Lung (tissue), 12 donors: ENCODE results near the gene TBC1D2. TPM values are rescaled to one million over a fixed set of nuclear protein-coding genes. Genes with fewer than 3 reads are reported as not detected.
A peak's percentile ranks its signal among the peaks of the same experiment; 100 is the strongest.

Source experiments
- ATAC-seq: fragments of 200-7000 bp; cut with Tn5 transposase; one replicate; pipeline ENCODE4 v1.9.1; 2020; ENCODE audit warnings: moderate number of reproducible peaks; ENCODE audit not compliant: insufficient read depth, low FRiP score
- DNase-seq, 3 donors: peaks; one replicate each; pipeline ENCODE4 v3.0.0-alpha.2; 2013 to 2017
- H3K27ac ChIP-seq, 2 donors: one replicate each; pipeline ENCODE4 v1.5.1; 2013; ENCODE audit warnings: mild to moderate bottlenecking in 2 of 2, moderate library complexity in 2 of 2, control low read depth in 1 of 2, inconsistent platforms in 1 of 2, low read depth in 1 of 2, low read length in 1 of 2
- H3K27me3 ChIP-seq, 3 donors: one replicate each; pipeline ENCODE4 v1.5.1; 2013; ENCODE audit warnings: low read length in 2 of 3; ENCODE audit not compliant: control insufficient read depth in 3 of 3, insufficient read depth in 3 of 3
- H3K36me3 ChIP-seq, 4 donors: one replicate each; pipeline ENCODE4 v1.5.1; 2013; ENCODE audit warnings: low read length in 4 of 4, mild to moderate bottlenecking in 1 of 4, moderate library complexity in 1 of 4; ENCODE audit not compliant: control insufficient read depth in 4 of 4, insufficient read depth in 4 of 4
- H3K4me1 ChIP-seq, 5 donors: one replicate each; pipeline ENCODE4 v1.5.1; 2013; ENCODE audit warnings: low read length in 5 of 5, mild to moderate bottlenecking in 2 of 5, moderate library complexity in 1 of 5; ENCODE audit not compliant: control insufficient read depth in 5 of 5, insufficient read depth in 5 of 5
- H3K4me3 ChIP-seq: one replicate; pipeline ENCODE4 v1.5.1; 2013; ENCODE audit warnings: mild to moderate bottlenecking, control low read depth, moderate library complexity
- H3K9ac ChIP-seq, 2 donors: one replicate each; pipeline ENCODE4 v1.5.1; 2013; ENCODE audit warnings: low read length in 2 of 2, control low read depth in 1 of 2; ENCODE audit not compliant: insufficient read depth in 1 of 2
- H3K9me3 ChIP-seq, 4 donors: one replicate each; pipeline ENCODE4 v1.5.1; 2013; ENCODE audit warnings: low read length in 3 of 4, mild to moderate bottlenecking in 1 of 4, moderate library complexity in 1 of 4; ENCODE audit not compliant: control insufficient read depth in 4 of 4, insufficient read depth in 3 of 4
- CTCF ChIP-seq: IDR thresholded peaks from 2 replicates; pipeline ENCODE4 v1.5.1; 2012; ENCODE audit warnings: mild to moderate bottlenecking; ENCODE audit errors: control extremely low read depth, extremely low read depth
- WGBS, 2 donors: extraction: QIAGEN DNeasy Blood & Tissue Kit; methylation state at CpG; one replicate each; pipeline ENCODE4 v1.1.7; 2013; 5-methylcytosine and 5-hydroxymethylcytosine counted together
- polyA plus RNA-seq, 2 donors: library from polyadenylated mRNA; stranded (reverse); fragments of 200-250 nt; gene quantifications; one replicate each; pipeline ENCODE4 v1.2.1, GENCODE V29; 2013
- total RNA-seq, 2 donors: library from RNA; depleted of rRNA in 1 of 2; stranded (reverse); fragments of >200 nt in 1 of 2; gene quantifications; one replicate each; pipeline ENCODE4 v1.2.1, GENCODE V29; 2014 to 2021
- donor health status: control.
- donor health status: control.
- donor health status: Bipolar disorder and iron deficiency.
- donor health status: healthy.
- donor health status: DM: yes; HTN: yes; CAD: no.

Gene TBC1D2
- total and polyA plus RNA-seq, 4 donors = 31.3 to 73.0 (median 56.1) TPM

- Histone ChIP-seq H3K27ac (no peak overlapping the region), H3K4me3 (no peak overlapping the region), H3K9me3 (no peaks in the 10 kb centered on the region), H3K4me1 (no peaks in the 10 kb centered on the region), H3K27me3 (no peaks in the 10 kb centered on the region), H3K9ac (no peak overlapping the region), H3K36me3 (peaks cover 0 to 42% (median 0%) of the 10 kb centered on the region in 4 donors)
- WGBS, 2 donors = 84 to 90% methylated on average over 6 of the region's 6 CpGs
- no peak for TF ChIP-seq CTCF
- ATAC-seq = no peak
- DNase-seq = no peak
Measured at GRCh38 chr9:98230304-98230703, 25.1 kb downstream of the TBC1D2 start.

GRCh38 chr9:98229620-98230019 lies 25.8 kb downstream of the TBC1D2 start:
- Histone ChIP-seq H3K4me3 (no peak overlapping the region), H3K4me1 (no peaks in the 10 kb centered on the region), H3K27ac (no peak overlapping the region), H3K36me3 (peaks cover 0 to 46% (median 0%) of the 10 kb centered on the region in 4 donors), H3K27me3 (no peaks in the 10 kb centered on the region), H3K9ac (no peak overlapping the region), H3K9me3 (no peaks in the 10 kb centered on the region)
- ATAC-seq (no peak), DNase-seq (no peak)
- 93 to 95% methylated on average over 3 of the region's 3 CpGs for WGBS, 2 donors
- TF ChIP-seq CTCF = no peak

- no peak overlapping the region for H3K9ac ChIP-seq
- no peaks in the 10 kb centered on the region for H3K9me3 ChIP-seq
- no peak for TF ChIP-seq CTCF
- H3K4me3 ChIP-seq = no peak overlapping the region
- H3K4me1 ChIP-seq = no peaks in the 10 kb centered on the region
- peaks cover 0 to 44% (median 0%) of the 10 kb centered on the region in 4 donors for H3K36me3 ChIP-seq
- WGBS, 2 donors = 78 to 84% methylated on average over 4 of the region's 4 CpGs
- H3K27me3 ChIP-seq = no peaks in the 10 kb centered on the region
- no peak overlapping the region for H3K27ac ChIP-seq
- no peak for ATAC-seq
- DNase-seq = no peak
Measured at GRCh38 chr9:98229090-98229395, 26.4 kb downstream of the TBC1D2 start.

- no peak overlapping the region for H3K4me3 ChIP-seq
- H3K36me3 ChIP-seq = peaks cover 0 to 44% (median 0%) of the 10 kb centered on the region in 4 donors
- H3K4me1 ChIP-seq = peaks cover 0 to under 1% (median 0%) of the 10 kb centered on the region in 5 donors
- no peak overlapping the region for H3K27ac ChIP-seq
- TF ChIP-seq CTCF = no peak
- 75 to 83% methylated on average over 10 of the region's 10 CpGs for WGBS, 2 donors
- ATAC-seq (no peak), DNase-seq (peak in 1 of 3 donors; percentile 2)
- H3K9ac ChIP-seq = no peak overlapping the region
- H3K9me3 ChIP-seq = no peaks in the 10 kb centered on the region
- H3K27me3 ChIP-seq = no peaks in the 10 kb centered on the region
Measured at GRCh38 chr9:98228392-98229089, 26.9 kb downstream of the TBC1D2 start.
